IMR-90 (cell line): ENCODE results near the gene GSK3B. TPM values are rescaled to one million over a fixed set of nuclear protein-coding genes. Genes with fewer than 3 reads are reported as not detected.

ENCODE experiments used
- ATAC-seq: fragments of 200-7000 bp; cut with Tn5 transposase; 2 replicates; pipeline ENCODE4 v1.9.1; 2020; ENCODE audit warnings: low read depth, mild to moderate bottlenecking, moderate library complexity
- BruUV-seq: library from RNA; stranded (reverse); fragments of 400-500 nt; replicated peaks from 2 replicates; lab custom pipeline; 2021; lab: Mats Ljungman, UMichigan
- CTCF ChIA-PET: fragments of 300-600 bp; formaldehyde crosslinking; extraction: SDS; loops from one replicate; lab custom pipeline; 2021; ENCODE audit warnings: antibody characterized with exemption; lab: Yijun Ruan, JAX
- POLR2A ChIA-PET: fragments of 300-600 bp; sonication (Branson Sonifier 250); formaldehyde crosslinking; loops from one replicate; lab custom pipeline; 2022; ENCODE audit warnings: antibody characterized with exemption; ENCODE audit not compliant: unreplicated experiment; lab: Charles Lee
- DNase-seq: peaks from one replicate; pipeline ENCODE4 v3.0.0; 2013
- H2AFZ ChIP-seq: replicated peaks from 2 replicates; pipeline ENCODE3; 2013; ENCODE audit warnings: low read length, mild to moderate bottlenecking; ENCODE audit not compliant: poor library complexity
- H2AK5ac ChIP-seq: 2 replicates; pipeline ENCODE4 v1.6.1; 2013; ENCODE audit warnings: low read depth, low read length, inconsistent platforms
- H2AK9ac ChIP-seq: replicated peaks from 2 replicates; pipeline ENCODE3; 2013; ENCODE audit warnings: mild to moderate bottlenecking, low read depth, low read length, moderate library complexity; ENCODE audit not compliant: poor library complexity
- H2BK120ac ChIP-seq: 2 replicates; pipeline ENCODE4 v1.6.1; 2013; ENCODE audit warnings: low read depth, low read length, inconsistent platforms
- H2BK15ac ChIP-seq: 3 replicates; pipeline ENCODE4 v1.6.1; 2013; ENCODE audit warnings: low read depth, low read length, inconsistent platforms
- H2BK20ac ChIP-seq: 2 replicates; pipeline ENCODE4 v1.6.1; 2013; ENCODE audit warnings: low read depth, mild to moderate bottlenecking, inconsistent platforms, low read length, moderate library complexity
- H2BK5ac ChIP-seq: 2 replicates; pipeline ENCODE4 v1.6.1; 2013; ENCODE audit warnings: mild to moderate bottlenecking, low read depth, low read length, inconsistent platforms; ENCODE audit not compliant: poor library complexity, severe bottlenecking
- H3K14ac ChIP-seq: replicated peaks from 2 replicates; pipeline ENCODE4 v1.6.1; 2013; ENCODE audit warnings: low read depth, low read length, inconsistent platforms
- H3K18ac ChIP-seq: 2 replicates; pipeline ENCODE4 v1.6.1; 2013; ENCODE audit warnings: low read depth, low read length, control low read depth
- H3K23ac ChIP-seq: 2 replicates; pipeline ENCODE4 v1.6.1; 2013; ENCODE audit warnings: low read depth, low read length, inconsistent platforms
- H3K27ac ChIP-seq: 2 replicates; pipeline ENCODE4 v1.5.1; 2013; ENCODE audit warnings: mild to moderate bottlenecking, control low read depth, low read length; ENCODE audit not compliant: insufficient read depth
- H3K27me3 ChIP-seq: 2 replicates; pipeline ENCODE4 v1.6.1; 2013; ENCODE audit warnings: low read length; ENCODE audit not compliant: control insufficient read depth, insufficient read depth
- H3K36me3 ChIP-seq: 2 replicates; pipeline ENCODE4 v1.6.1; 2013; ENCODE audit warnings: low read length, mixed read lengths; ENCODE audit not compliant: control insufficient read depth, insufficient read depth
- H3K4ac ChIP-seq: 2 replicates; pipeline ENCODE4 v1.6.1; 2013; ENCODE audit warnings: low read depth, low read length, inconsistent platforms
- H3K4me1 ChIP-seq: 2 replicates; pipeline ENCODE4 v1.6.1; 2013; ENCODE audit warnings: low read length, mixed read lengths; ENCODE audit not compliant: control insufficient read depth, insufficient read depth
- H3K4me2 ChIP-seq: 2 replicates; pipeline ENCODE4 v1.6.1; 2013; ENCODE audit warnings: low read depth, mild to moderate bottlenecking, control low read depth, low read length, moderate library complexity
- H3K4me3 ChIP-seq: 2 replicates; pipeline ENCODE4 v1.5.1; 2013; ENCODE audit warnings: low read depth, mild to moderate bottlenecking, control low read depth, low read length, moderate library complexity; ENCODE audit not compliant: insufficient read depth
- H3K56ac ChIP-seq: 2 replicates; pipeline ENCODE4 v1.6.1; 2013; ENCODE audit warnings: low read length, inconsistent platforms; ENCODE audit not compliant: insufficient read depth; ENCODE audit errors: extremely low read depth
- H3K79me1 ChIP-seq, 2 experiments: 2 replicates each; pipeline ENCODE4 v1.6.1; 2013; ENCODE audit warnings: low read length in 2 of 2, inconsistent platforms in 1 of 2, low read depth in 1 of 2
- H3K9ac ChIP-seq: 2 replicates; pipeline ENCODE4 v1.6.1; 2013; ENCODE audit warnings: low read depth, low read length, control low read depth
- H3K9me1 ChIP-seq: 2 replicates; pipeline ENCODE4 v1.6.1; 2013; ENCODE audit warnings: low read length, inconsistent platforms; ENCODE audit not compliant: insufficient read depth
- H3K9me3 ChIP-seq: 2 replicates; pipeline ENCODE4 v1.6.1; 2013; ENCODE audit warnings: low read length; ENCODE audit not compliant: control insufficient read depth, insufficient read depth
- H4K20me1 ChIP-seq: 2 replicates; pipeline ENCODE4 v1.6.1; 2013; ENCODE audit warnings: low read length, inconsistent platforms; ENCODE audit not compliant: insufficient read depth
- H4K5ac ChIP-seq: 2 replicates; pipeline ENCODE4 v1.6.1; 2013; ENCODE audit warnings: mild to moderate bottlenecking, low read depth, low read length, control low read depth
- H4K8ac ChIP-seq, 2 experiments: 2 replicates each; pipeline ENCODE4 v1.6.1; 2013; ENCODE audit warnings: low read depth in 2 of 2, low read length in 2 of 2, control low read depth in 1 of 2, inconsistent platforms in 1 of 2
- H4K91ac ChIP-seq: 2 replicates; pipeline ENCODE4 v1.6.1; 2013; ENCODE audit warnings: low read depth, low read length, inconsistent platforms; ENCODE audit not compliant: insufficient read depth
- MXI1 ChIP-seq: IDR thresholded peaks from 2 replicates; pipeline ENCODE4 v1.6.1; 2012; ENCODE audit warnings: low read depth, mild to moderate bottlenecking, low read length, moderate library complexity, borderline replicate concordance
- POLR2A ChIP-seq: IDR thresholded peaks from 2 replicates; pipeline ENCODE4 v1.6.1; 2012; ENCODE audit warnings: mild to moderate bottlenecking, low read depth, low read length
- WGBS, 2 experiments: methylation state at CpG; one replicate each; pipeline versions ENCODE4 v1.1.5 to v1.1.7; 2013; ENCODE audit warnings: missing lambda C conversion rate in 2 of 2; ENCODE audit not compliant: insufficient read length in 1 of 2; ENCODE audit errors: extremely low coverage in 2 of 2; 5-methylcytosine and 5-hydroxymethylcytosine counted together
- dilution Hi-C: fragments of 300-500 bp; cut with HindIII; formaldehyde crosslinking; loops from one replicate; pipeline ENCODE4 v1.14.3; 2018; ENCODE audit warnings: low sequenced_read_pairs; ENCODE audit not compliant: unreplicated experiment
- in situ Hi-C: fragments of 300-500 bp; cut with MboI; formaldehyde crosslinking; loops from 3 replicates; pipeline ENCODE4 v1.14.3; 2019; ENCODE audit warnings: low sequenced_read_pairs, inconsistent platforms, mixed read lengths
- intact Hi-C: fragments of 100-400 bp; cut with micrococcal nuclease; formaldehyde crosslinking; loops from 2 replicates; pipeline ENCODE4 v1.10.0; 2022
- polyA plus RNA-seq, 3 experiments: library from polyadenylated mRNA; depleted of rRNA; stranded (reverse); fragments of >200 nt; gene quantifications; 2 replicates each; pipeline ENCODE4 v1.2.3, GENCODE V29; 2012; ENCODE audit warnings: low replicate concordance in 1 of 3
- total RNA-seq: library from RNA; depleted of rRNA; stranded (reverse); fragments of >200 nt; gene quantifications from 2 replicates; pipeline ENCODE4 v1.2.3, GENCODE V29; 2012

The GSK3B gene
- total and polyA plus RNA-seq, 2 of the 4 experiments (the other 2 are of a cell fraction), result 19.2 to 33.2 TPM

DNA sequence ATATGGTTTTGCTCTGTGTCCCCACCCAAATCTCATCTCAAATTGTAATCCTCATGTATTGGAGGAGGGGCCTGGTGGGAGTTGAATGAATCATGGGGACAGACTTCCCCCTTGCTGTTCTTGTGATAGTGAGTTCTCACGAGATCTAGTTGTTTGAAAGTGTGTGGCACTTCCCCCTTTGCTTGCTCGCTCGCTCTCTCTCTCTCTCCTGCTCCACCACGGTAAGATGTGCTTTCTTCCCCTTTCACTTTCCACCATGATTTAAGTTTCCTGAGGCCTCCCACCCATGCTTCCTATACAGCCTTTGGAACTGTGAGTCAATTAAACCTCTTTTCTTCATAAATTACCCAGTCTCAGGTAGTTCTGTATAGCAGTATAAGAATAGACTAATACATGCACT, 60.7 kb downstream of the GSK3B start:
- peaks cover 77% of the 10 kb centered on the region for H4K20me1 ChIP-seq
- in situ Hi-C loops (no loop called here), dilution Hi-C loops (no loop called here), intact Hi-C loops (loop anchor here (5.0 kb wide), 1 partner anchor 44 kb away; no protein-coding TSS in a partner anchor)
- H2AFZ ChIP-seq, result no peak overlapping the region
- no peaks in the 10 kb centered on the region for H3K9me3 ChIP-seq
- H4K5ac ChIP-seq, result no peak overlapping the region
- H3K79me1 ChIP-seq, result peaks cover 18 to 62% of the 10 kb centered on the region in 2 experiments
- WGBS, 2 experiments, result no CpG with 5 or more reads among the region's 4 CpGs
- H3K4ac ChIP-seq, result no peak overlapping the region
- H3K4me3 ChIP-seq, result no peak overlapping the region
- H3K23ac ChIP-seq, result no peak overlapping the region
- ChIA-PET CTCF (no interaction called here), POLR2A (no interaction called here)
- no peak overlapping the region for H3K14ac ChIP-seq
- H2AK9ac ChIP-seq, result no peak overlapping the region
- H3K36me3 ChIP-seq, result no peaks in the 10 kb centered on the region
- no peak overlapping the region for H3K4me2 ChIP-seq
- H2BK20ac ChIP-seq, result no peak overlapping the region
- H3K27ac ChIP-seq, result no peak overlapping the region
- H3K27me3 ChIP-seq, result no peaks in the 10 kb centered on the region
- H3K9me1 ChIP-seq, result peaks cover 10% of the 10 kb centered on the region
- DNase-seq (no peak), ATAC-seq (no peak)
- no peak overlapping the region for H3K56ac ChIP-seq
- H2BK120ac ChIP-seq, result no peak overlapping the region
- no peak overlapping the region for H2BK15ac ChIP-seq
- H2BK5ac ChIP-seq, result no peak overlapping the region
- no TSS peak for BruUV-seq
- H2AK5ac ChIP-seq, result no peak overlapping the region
- no peak for TF ChIP-seq POLR2A
- TF ChIP-seq MXI1, result no peak
- no peaks in the 10 kb centered on the region for H3K4me1 ChIP-seq
- no peak overlapping the region for H4K8ac ChIP-seq
- H4K91ac ChIP-seq, result no peak overlapping the region
- H3K18ac ChIP-seq, result no peak overlapping the region
- H3K9ac ChIP-seq, result no peak overlapping the region
